Measurements from ENCODE around the gene ELAVL4. TPM values are rescaled to one million over a fixed set of nuclear protein-coding genes. Genes with fewer than 3 reads are reported as not detected.

The ELAVL4 gene
- total and polyA plus RNA-seq, 2 experiments from 2014 or later, result not detected

DNA sequence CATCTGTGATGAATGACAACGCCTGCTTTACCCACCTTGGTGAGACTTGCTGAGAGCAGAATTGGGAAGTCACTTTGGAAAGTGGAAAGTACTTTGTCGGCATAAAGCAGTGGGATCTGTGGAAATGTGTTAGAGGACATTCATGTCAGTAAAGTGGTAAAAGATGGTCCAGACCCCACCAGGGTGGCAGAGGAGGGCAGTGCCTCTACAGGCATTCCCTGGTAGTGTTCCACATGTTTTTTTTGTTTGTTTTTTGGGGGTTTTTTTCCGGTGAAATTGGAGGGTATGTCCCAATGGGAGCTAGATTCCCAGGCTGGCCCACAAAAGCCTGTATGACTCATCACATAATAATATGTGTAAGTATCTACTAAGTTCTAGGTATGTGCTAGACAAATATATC lies 80.6 kb downstream of the ELAVL4 start:
- Histone ChIP-seq H3K27ac (no peak overlapping the region), H3K4me3 (no peak overlapping the region), H3K27me3 (no peaks in the 10 kb centered on the region), H3K36me3 (no peaks in the 10 kb centered on the region), H3K9me3 (ENCODE audit: low read depth) (no peaks in the 10 kb centered on the region), H3K4me1 (ENCODE audit: low read depth) (peaks cover 2% of the 10 kb centered on the region)
- no peak for DNase-seq (ENCODE audit: low read depth in 1 of 2, low spot score in 1 of 2)
- TF ChIP-seq CTCF (IDR thresholded peaks at IDR 0.05; ENCODE audit: low read depth, low read length), result no peak

- Histone ChIP-seq H3K4me1 (ENCODE audit: low read depth) (peaks cover 2% of the 10 kb centered on the region), H3K4me3 (no peak overlapping the region), H3K27me3 (no peaks in the 10 kb centered on the region), H3K36me3 (no peaks in the 10 kb centered on the region), H3K27ac (no peak overlapping the region), H3K9me3 (ENCODE audit: low read depth) (no peaks in the 10 kb centered on the region)
- no peak for TF ChIP-seq CTCF (IDR thresholded peaks at IDR 0.05; ENCODE audit: low read depth, low read length)
- DNase-seq (ENCODE audit: low read depth in 1 of 2, low spot score in 1 of 2), result no peak
These were observed 84.3 kb downstream of the ELAVL4 start for GRCh38 chr1:50193002-50193401.

- H3K4me3 ChIP-seq, result no peak overlapping the region
- H3K9me3 ChIP-seq (ENCODE audit: low read depth), result no peaks in the 10 kb centered on the region
- no peak for TF ChIP-seq CTCF (IDR thresholded peaks at IDR 0.05; ENCODE audit: low read depth, low read length)
- no peak for DNase-seq (ENCODE audit: low read depth in 1 of 2, low spot score in 1 of 2)
- no peaks in the 10 kb centered on the region for H3K27me3 ChIP-seq
- H3K4me1 ChIP-seq (ENCODE audit: low read depth), result peaks cover 2% of the 10 kb centered on the region
- H3K27ac ChIP-seq, result no peak overlapping the region
- no peaks in the 10 kb centered on the region for H3K36me3 ChIP-seq
These were observed 86.5 kb downstream of the ELAVL4 start for GRCh38 chr1:50195205-50195604.

DNA sequence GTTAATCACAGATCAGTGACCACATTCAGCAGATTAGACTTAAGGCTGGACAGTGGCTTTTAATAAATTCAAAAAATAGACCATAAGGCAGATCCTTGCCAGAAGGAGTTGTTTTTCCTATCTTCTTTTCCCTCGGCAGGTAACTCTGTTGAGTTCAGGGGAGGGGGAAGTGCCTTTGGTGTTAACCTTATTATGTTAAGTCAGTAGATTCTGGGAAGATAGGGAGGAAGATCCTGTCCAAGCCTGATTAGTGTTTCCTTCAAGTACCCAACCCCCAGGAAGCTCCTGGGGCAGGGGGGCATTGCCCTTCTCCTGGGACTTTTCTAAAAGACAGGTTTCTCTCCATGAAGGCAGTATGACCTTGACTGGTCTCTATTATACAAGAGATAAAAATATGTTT lies 87.4 kb downstream of the ELAVL4 start:
- Histone ChIP-seq H3K36me3 (no peaks in the 10 kb centered on the region), H3K4me3 (no peak overlapping the region), H3K9me3 (ENCODE audit: low read depth) (no peaks in the 10 kb centered on the region), H3K27me3 (no peaks in the 10 kb centered on the region), H3K27ac (no peak overlapping the region), H3K4me1 (ENCODE audit: low read depth) (peaks cover 2% of the 10 kb centered on the region)
- no peak for DNase-seq (ENCODE audit: low read depth in 1 of 2, low spot score in 1 of 2)
- no peak for TF ChIP-seq CTCF (IDR thresholded peaks at IDR 0.05; ENCODE audit: low read depth, low read length)

GRCh38 chr1:50197216-50197615 lies 88.5 kb downstream of the ELAVL4 start:
- Histone ChIP-seq H3K27me3 (no peaks in the 10 kb centered on the region), H3K36me3 (no peaks in the 10 kb centered on the region), H3K4me1 (ENCODE audit: low read depth) (peaks cover 2% of the 10 kb centered on the region), H3K9me3 (ENCODE audit: low read depth) (no peaks in the 10 kb centered on the region), H3K4me3 (no peak overlapping the region), H3K27ac (no peak overlapping the region)
- no peak for DNase-seq (ENCODE audit: low read depth in 1 of 2, low spot score in 1 of 2)
- TF ChIP-seq CTCF (IDR thresholded peaks at IDR 0.05; ENCODE audit: low read depth, low read length), result no peak

GRCh38 chr1:50208315-50208714 lies 99.6 kb downstream of the ELAVL4 start:
- no peak overlapping the region for H3K4me3 ChIP-seq
- no peak for TF ChIP-seq CTCF (IDR thresholded peaks at IDR 0.05; ENCODE audit: low read depth, low read length)

More at GRCh38 chr1:50208315-50208714, 99.6 kb downstream of the ELAVL4 start:
- Histone ChIP-seq H3K36me3 (no peaks in the 10 kb centered on the region), H3K9me3 (ENCODE audit: low read depth) (no peaks in the 10 kb centered on the region), H3K4me1 (ENCODE audit: low read depth) (peaks cover 5% of the 10 kb centered on the region), H3K27me3 (no peaks in the 10 kb centered on the region), H3K27ac (no peak overlapping the region)
- DNase-seq (ENCODE audit: low read depth in 1 of 2, low spot score in 1 of 2), result no peak
